Activated CD8-positive, alpha-beta memory T cell treated with anti-CD3 and anti-CD28 coated beads, Interleukin-2, amount 50 U/mL, for 48 hours (primary cell): ENCODE data around the gene GSX1.

Source experiments
- DNase-seq: peaks from one replicate; pipeline ENCODE4 v3.0.0-alpha.2; 2020

Gene GSX1

DNA sequence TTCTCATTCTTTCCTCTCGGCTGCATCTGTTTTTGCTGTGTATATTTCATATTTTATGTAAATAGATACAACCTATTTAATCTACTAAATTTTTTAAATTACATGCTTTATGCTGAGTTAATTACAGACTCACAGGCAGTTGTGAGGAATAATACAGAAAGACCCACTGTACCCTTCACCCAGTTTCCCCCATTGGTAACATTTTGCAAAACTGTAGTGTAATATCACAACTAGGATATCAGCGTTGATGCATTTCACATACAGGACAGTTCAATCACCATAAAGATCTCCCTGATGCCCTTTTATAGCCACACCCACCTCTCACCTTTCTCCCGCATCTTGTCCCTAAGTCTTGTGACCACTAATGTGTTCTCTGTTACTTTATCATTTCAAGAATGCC is 43.5 kb downstream of the GSX1 start:
- DNase-seq: no peak

DNA sequence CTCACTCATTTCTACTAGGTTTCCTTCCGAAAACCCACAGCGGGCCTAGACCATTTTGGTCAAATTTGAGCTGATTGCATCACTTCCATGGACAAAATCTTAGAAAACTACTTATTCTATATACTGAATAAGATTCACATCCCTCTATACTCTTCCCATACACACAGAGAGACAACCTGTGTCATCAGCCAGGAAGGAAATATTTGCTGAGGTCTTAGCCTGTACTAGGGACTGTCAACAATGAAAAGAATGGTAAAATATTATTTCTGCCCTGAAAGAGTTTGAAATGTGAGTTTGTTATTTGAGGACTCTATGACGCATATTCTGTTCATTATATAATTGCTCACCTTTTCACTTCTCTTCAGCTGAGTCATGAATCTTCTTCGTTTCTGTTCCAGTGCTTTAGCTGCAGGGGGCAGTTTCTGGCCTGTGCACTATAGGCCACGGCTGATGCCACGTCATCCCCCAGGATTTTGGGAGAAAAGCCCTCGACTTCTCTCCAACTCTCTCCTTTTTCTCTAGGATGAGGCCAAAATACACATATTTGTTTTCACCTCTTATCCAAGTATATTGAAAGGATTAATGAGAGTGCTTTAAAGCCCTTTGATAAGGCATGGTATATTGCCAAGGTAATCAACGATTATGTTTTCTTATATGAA is 47.7 kb downstream of the GSX1 start:
- DNase-seq: no peak

DNA sequence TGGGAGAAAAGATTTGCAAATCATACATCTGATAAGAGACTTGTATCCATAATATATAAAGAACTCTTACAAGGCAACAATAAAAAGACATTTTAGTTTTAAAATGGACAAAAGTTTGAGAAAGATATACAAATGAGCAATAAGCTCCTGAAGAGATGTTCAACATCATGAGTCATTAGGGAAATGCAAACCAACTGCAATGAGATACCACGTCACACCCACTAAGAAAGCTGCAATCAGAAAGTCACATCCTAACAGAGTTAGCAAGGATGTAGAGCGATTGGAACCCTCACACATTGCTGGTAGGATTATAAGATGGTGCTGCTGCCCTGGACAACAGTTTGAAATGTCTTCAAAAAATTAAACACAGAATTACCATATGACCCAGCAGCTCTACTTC is 50.3 kb downstream of the GSX1 start:
- DNase-seq: no peak
